ENCODE measurements around the gene MDP1.

MDP1 gene

GRCh38 chr14:24181371-24182077 is 34.3 kb downstream of the MDP1 start:
- DNase-seq (ENCODE audit: low read depth in 2 of 2) = no peak

- no peak for DNase-seq (ENCODE audit: low read depth in 2 of 2)
Measured at GRCh38 chr14:24179961-24180796, 35.7 kb downstream of the MDP1 start.

- no peak for DNase-seq (ENCODE audit: low read depth in 2 of 2)
Measured at GRCh38 chr14:24179294-24179960, 36.4 kb downstream of the MDP1 start.

GRCh38 chr14:24178399-24179178 is 37.3 kb downstream of the MDP1 start:
- no peak for DNase-seq (ENCODE audit: low read depth in 2 of 2)

GRCh38 chr14:24177891-24178290 is 38.0 kb downstream of the MDP1 start:
- DNase-seq (ENCODE audit: low read depth in 2 of 2) = no peak

GRCh38 chr14:24177041-24177825 is 38.6 kb downstream of the MDP1 start:
- no peak for DNase-seq (ENCODE audit: low read depth in 2 of 2)

- DNase-seq (ENCODE audit: low read depth in 2 of 2) = no peak
Measured at GRCh38 chr14:24176599-24176998, 39.3 kb downstream of the MDP1 start.

GRCh38 chr14:24172871-24173281 is 43.0 kb downstream of the MDP1 start:
- no peak for DNase-seq (ENCODE audit: low read depth in 2 of 2)

GRCh38 chr14:24172261-24172860 is 43.5 kb downstream of the MDP1 start:
- no peak for DNase-seq (ENCODE audit: low read depth in 2 of 2)

GRCh38 chr14:24171422-24172260 is 44.2 kb downstream of the MDP1 start, which contains the start of gene REC8:
TSS of gene REC8 (plus strand) at chr14:24172080. CDS start at chr14:24172553, 473 bp downstream.
- peak; percentile 51 to 53 for DNase-seq (ENCODE audit: low read depth in 2 of 2)

- DNase-seq (ENCODE audit: low read depth in 2 of 2) = no peak
Measured at GRCh38 chr14:24167469-24168114, 48.3 kb downstream of the MDP1 start.

GRCh38 chr14:24165785-24166184 is 50.1 kb downstream of the MDP1 start:
- DNase-seq (ENCODE audit: low read depth in 2 of 2) = no peak

GRCh38 chr14:24164518-24164991 is 51.3 kb downstream of the MDP1 start:
- no peak for DNase-seq (ENCODE audit: low read depth in 2 of 2)
